Fibroblast of lung (primary cell): ENCODE measurements around the gene FBXO5. TPM values are rescaled to one million over a fixed set of nuclear protein-coding genes. Genes with fewer than 3 reads are reported as not detected.

Experiments used
- DNase-seq, 2 donors: peaks; one replicate each; pipeline versions ENCODE4 v3.0.0 to v3.0.0-alpha.2; 2010; ENCODE audit warnings: low read depth in 2 of 2
- H2AFZ ChIP-seq: 2 replicates; pipeline ENCODE4 v1.5.1; 2012; ENCODE audit warnings: low read length, control low read depth, inconsistent platforms
- H3K27ac ChIP-seq: 2 replicates; pipeline ENCODE4 v1.5.1; 2011; ENCODE audit warnings: low read length, control low read depth; ENCODE audit not compliant: insufficient read depth
- H3K27me3 ChIP-seq: 2 replicates; pipeline ENCODE4 v1.5.1; 2011; ENCODE audit warnings: mild to moderate bottlenecking, low read length; ENCODE audit not compliant: control insufficient read depth, insufficient read depth
- H3K36me3 ChIP-seq: 2 replicates; pipeline ENCODE4 v1.5.1; 2011; ENCODE audit warnings: low read length; ENCODE audit not compliant: control insufficient read depth, insufficient read depth
- H3K4me1 ChIP-seq: 2 replicates; pipeline ENCODE4 v1.5.1; 2011; ENCODE audit warnings: low read length; ENCODE audit not compliant: control insufficient read depth, insufficient read depth; ENCODE audit errors: extremely low read depth
- H3K4me2 ChIP-seq: 2 replicates; pipeline ENCODE4 v1.5.1; 2011; ENCODE audit warnings: low read length, control low read depth; ENCODE audit not compliant: insufficient read depth; ENCODE audit errors: extremely low read depth
- H3K4me3 ChIP-seq, 4 experiments: fragments of 200-600 bp in 1 of 4; sonication (generic) in 1 of 4; replicated peaks in 1 of 4; 2 replicates each; pipeline ENCODE4 v1.5.1; 2011 to 2016; ENCODE audit warnings: low read length in 4 of 4, low read depth in 3 of 4, mild to moderate bottlenecking in 3 of 4, control low read depth in 2 of 4, inconsistent platforms in 1 of 4, mixed read lengths in 1 of 4; ENCODE audit not compliant: insufficient read depth in 1 of 4; ENCODE audit errors: control extremely low read depth in 1 of 4
- H3K79me2 ChIP-seq: 2 replicates; pipeline ENCODE4 v1.5.1; 2012; ENCODE audit warnings: mild to moderate bottlenecking, low read length, inconsistent platforms; ENCODE audit not compliant: control insufficient read depth, insufficient read depth
- H3K9ac ChIP-seq: 2 replicates; pipeline ENCODE4 v1.5.1; 2011; ENCODE audit warnings: mild to moderate bottlenecking, low read length, control low read depth; ENCODE audit not compliant: insufficient read depth
- H3K9me3 ChIP-seq: 2 replicates; pipeline ENCODE4 v1.5.1; 2012; ENCODE audit warnings: low read depth, low read length; ENCODE audit not compliant: control insufficient read depth, insufficient read depth
- H4K20me1 ChIP-seq: 2 replicates; pipeline ENCODE4 v1.5.1; 2011; ENCODE audit warnings: low read length; ENCODE audit not compliant: control insufficient read depth, insufficient read depth; ENCODE audit errors: extremely low read depth
- CTCF ChIP-seq, 2 donors: IDR thresholded peaks in 1 of 2; conservative IDR thresholded peaks in 1 of 2; 1 replicate in 1 of 2; 2 replicates in 1 of 2; pipeline ENCODE4 v1.5.1; 2011 to 2012; ENCODE audit warnings: low read length in 2 of 2, control low read depth in 1 of 2, inconsistent platforms in 1 of 2, low read depth in 1 of 2, mild to moderate bottlenecking in 1 of 2
- EZH2 ChIP-seq: IDR thresholded peaks from 2 replicates; pipeline ENCODE4 v1.5.1; 2012; ENCODE audit warnings: low read length, control low read depth, mild to moderate bottlenecking; ENCODE audit errors: missing control alignments
- polyA plus RNA-seq, 2 donors: library from polyadenylated mRNA; depleted of rRNA in 1 of 2; stranded (reverse) in 1 of 2; unstranded in 1 of 2; fragments of >200 nt; gene quantifications; 2 replicates each; pipeline ENCODE4 v1.2.1, GENCODE V29; 2011 to 2012; ENCODE audit warnings: missing spikeins in 1 of 2
- total RNA-seq: library from RNA; depleted of rRNA; stranded (reverse); fragments of >200 nt; gene quantifications from 2 replicates; pipeline ENCODE4 v1.2.1, GENCODE V29; 2014

The FBXO5 gene
- total and polyA plus RNA-seq, 2 donors (not counting 1 experiment from before 2014, with no cell fraction given) = 8.4 to 11.7 TPM

- Histone ChIP-seq H3K27me3 (no peaks in the 10 kb centered on the region), H3K9ac (no peak overlapping the region)
- TF ChIP-seq CTCF (conservative IDR thresholded peaks at IDR 0.05 in 1 of 2, IDR thresholded peaks at IDR 0.05 in 1 of 2; ENCODE audit: low read depth in 1 of 2, low read length in 2 of 2) (no peak), EZH2 (no peak)
Measured at GRCh38 chr6:153027480-153027879, 44.6 kb upstream of the FBXO5 start.

GRCh38 chr6:153024709-153025017, 41.8 kb upstream of the FBXO5 start:
- TF ChIP-seq CTCF (conservative IDR thresholded peaks at IDR 0.05 in 1 of 2, IDR thresholded peaks at IDR 0.05 in 1 of 2; ENCODE audit: low read depth in 1 of 2, low read length in 2 of 2) (no peak), EZH2 (no peak)
- no peak overlapping the region for H2AFZ ChIP-seq

More at GRCh38 chr6:153027480-153027879, 44.6 kb upstream of the FBXO5 start:
- Histone ChIP-seq H3K79me2 (no peaks in the 10 kb centered on the region), H3K4me1 (peaks cover 4% of the 10 kb centered on the region), H3K27ac (no peak overlapping the region), H3K9me3 (no peaks in the 10 kb centered on the region), H2AFZ (no peak overlapping the region), H4K20me1 (no peaks in the 10 kb centered on the region), H3K4me2 (no peak overlapping the region), H3K36me3 (no peaks in the 10 kb centered on the region), H3K4me3 (no peak overlapping the region)
- no peak for DNase-seq

GRCh38 chr6:153023977-153024708, 41.3 kb upstream of the FBXO5 start:
- Histone ChIP-seq H3K27ac (no peak overlapping the region), H3K4me3 (no peak overlapping the region), H3K4me2 (no peak overlapping the region), H3K9me3 (no peaks in the 10 kb centered on the region), H4K20me1 (no peaks in the 10 kb centered on the region), H3K27me3 (no peaks in the 10 kb centered on the region), H3K9ac (no peak overlapping the region), H3K79me2 (no peaks in the 10 kb centered on the region), H3K4me1 (no peaks in the 10 kb centered on the region), H3K36me3 (no peaks in the 10 kb centered on the region), H2AFZ (no peak overlapping the region)
- peak; percentile 38 to 66 for DNase-seq
- TF ChIP-seq EZH2 (no peak), CTCF (conservative IDR thresholded peaks at IDR 0.05 in 1 of 2, IDR thresholded peaks at IDR 0.05 in 1 of 2; ENCODE audit: low read depth in 1 of 2, low read length in 2 of 2) (peak; percentile 75 to 78)

More at GRCh38 chr6:153024709-153025017, 41.8 kb upstream of the FBXO5 start:
- no peaks in the 10 kb centered on the region for H3K9me3 ChIP-seq
- no peaks in the 10 kb centered on the region for H3K79me2 ChIP-seq
- no peaks in the 10 kb centered on the region for H3K27me3 ChIP-seq
- H3K36me3 ChIP-seq = no peaks in the 10 kb centered on the region
- H3K4me2 ChIP-seq = no peak overlapping the region
- no peaks in the 10 kb centered on the region for H4K20me1 ChIP-seq
- no peak overlapping the region for H3K9ac ChIP-seq
- no peak for DNase-seq
- no peak overlapping the region for H3K4me3 ChIP-seq
- H3K27ac ChIP-seq = no peak overlapping the region
- no peaks in the 10 kb centered on the region for H3K4me1 ChIP-seq
